WERI-Rb-1 (cell line): ENCODE data around the gene CGB7.

ENCODE experiments used
- DNase-seq: peaks from one replicate; pipeline ENCODE4 v3.0.0-alpha.2; 2020
- H3K27ac ChIP-seq: fragments of 250-450 bp; sonication (Bioruptor Pico); 2 replicates; pipeline ENCODE4 v1.5.1; 2020; ENCODE audit warnings: mild to moderate bottlenecking, moderate library complexity
- H3K27me3 ChIP-seq: fragments of 250-450 bp; sonication (Bioruptor Pico); 2 replicates; pipeline ENCODE4 v1.5.1; 2021; ENCODE audit warnings: mild to moderate bottlenecking, low read depth, moderate library complexity; ENCODE audit not compliant: insufficient read depth, severe bottlenecking
- H3K36me3 ChIP-seq: fragments of 250-450 bp; sonication (Bioruptor Pico); 2 replicates; pipeline ENCODE4 v1.5.1; 2020; ENCODE audit warnings: mild to moderate bottlenecking, moderate library complexity
- H3K4me3 ChIP-seq: 2 replicates; pipeline ENCODE4 v1.5.1; 2011; ENCODE audit warnings: low read depth, mild to moderate bottlenecking, control low read depth, low read length
- H3K9me3 ChIP-seq: fragments of 250-450 bp; sonication (Bioruptor Pico); 2 replicates; pipeline ENCODE4 v1.5.1; 2021; ENCODE audit warnings: mild to moderate bottlenecking, moderate library complexity; ENCODE audit not compliant: severe bottlenecking
- TF ChIP-seq, protein P1 (sequence below): IDR thresholded peaks from 2 replicates; pipeline ENCODE4 v1.5.1; 2011; ENCODE audit warnings: low read depth, mild to moderate bottlenecking, control low read depth, inconsistent platforms, low read length

Gene CGB7

DNA sequence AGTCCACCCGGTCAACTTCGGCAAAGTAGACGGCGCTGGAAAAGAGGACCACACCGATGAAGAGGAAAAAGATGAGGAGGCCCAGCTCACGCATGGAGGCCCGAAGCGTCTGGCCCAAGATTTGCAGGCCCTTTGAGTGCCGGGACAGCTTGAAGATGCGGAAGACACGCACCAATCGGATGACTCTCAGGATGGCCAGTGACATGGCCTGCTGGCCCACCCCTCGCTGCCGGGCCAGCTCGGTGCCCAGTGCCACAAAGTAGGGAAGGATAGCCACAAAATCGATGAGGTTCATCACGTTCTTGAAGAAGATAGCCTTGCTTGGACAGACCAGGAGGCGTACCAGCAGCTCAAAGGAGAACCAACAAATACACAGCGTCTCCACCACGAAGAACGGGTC, 12.9 kb upstream of the CGB7 start:
- no peaks in the 10 kb centered on the region for H3K9me3 ChIP-seq
- peaks cover 19% of the 10 kb centered on the region for H3K27me3 ChIP-seq
- TF ChIP-seq, protein P1, sequence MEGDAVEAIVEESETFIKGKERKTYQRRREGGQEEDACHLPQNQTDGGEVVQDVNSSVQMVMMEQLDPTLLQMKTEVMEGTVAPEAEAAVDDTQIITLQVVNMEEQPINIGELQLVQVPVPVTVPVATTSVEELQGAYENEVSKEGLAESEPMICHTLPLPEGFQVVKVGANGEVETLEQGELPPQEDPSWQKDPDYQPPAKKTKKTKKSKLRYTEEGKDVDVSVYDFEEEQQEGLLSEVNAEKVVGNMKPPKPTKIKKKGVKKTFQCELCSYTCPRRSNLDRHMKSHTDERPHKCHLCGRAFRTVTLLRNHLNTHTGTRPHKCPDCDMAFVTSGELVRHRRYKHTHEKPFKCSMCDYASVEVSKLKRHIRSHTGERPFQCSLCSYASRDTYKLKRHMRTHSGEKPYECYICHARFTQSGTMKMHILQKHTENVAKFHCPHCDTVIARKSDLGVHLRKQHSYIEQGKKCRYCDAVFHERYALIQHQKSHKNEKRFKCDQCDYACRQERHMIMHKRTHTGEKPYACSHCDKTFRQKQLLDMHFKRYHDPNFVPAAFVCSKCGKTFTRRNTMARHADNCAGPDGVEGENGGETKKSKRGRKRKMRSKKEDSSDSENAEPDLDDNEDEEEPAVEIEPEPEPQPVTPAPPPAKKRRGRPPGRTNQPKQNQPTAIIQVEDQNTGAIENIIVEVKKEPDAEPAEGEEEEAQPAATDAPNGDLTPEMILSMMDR = no peak
- DNase-seq = no peak
- no peaks in the 10 kb centered on the region for H3K36me3 ChIP-seq
- H3K27ac ChIP-seq = no peak overlapping the region
- H3K4me3 ChIP-seq = no peak overlapping the region

DNA sequence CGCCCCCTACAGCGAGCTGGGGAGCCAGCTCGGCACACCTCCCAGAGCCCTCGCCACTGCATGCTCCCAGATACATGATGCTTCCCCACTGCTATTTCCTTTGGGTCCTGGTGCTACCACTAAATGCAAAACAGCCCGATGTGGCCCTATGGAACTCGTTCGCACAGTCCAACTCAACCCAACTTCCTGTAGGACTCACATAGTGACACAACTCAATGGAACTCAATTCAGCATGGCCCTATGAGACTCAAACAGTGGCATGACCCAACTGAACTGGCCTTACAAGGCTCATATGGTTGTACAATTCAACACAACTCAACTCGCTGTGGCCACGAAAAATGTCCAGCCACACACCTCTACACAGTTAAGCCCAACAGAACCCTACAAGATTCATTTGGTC, 11.5 kb upstream of the CGB7 start:
- H3K27me3 ChIP-seq = peaks cover 19% of the 10 kb centered on the region

GRCh38 chr19:49067554-49067953, 10.0 kb upstream of the CGB7 start:
- Histone ChIP-seq H3K27ac (no peak overlapping the region), H3K9me3 (no peaks in the 10 kb centered on the region), H3K4me3 (no peak overlapping the region), H3K36me3 (no peaks in the 10 kb centered on the region), H3K27me3 (peaks cover 9% of the 10 kb centered on the region)
- TF ChIP-seq, protein P1 = no peak
- DNase-seq = no peak

More for the DNA sequence above, 11.5 kb upstream of the CGB7 start:
- Histone ChIP-seq H3K27ac (no peak overlapping the region), H3K9me3 (no peaks in the 10 kb centered on the region), H3K4me3 (no peak overlapping the region), H3K36me3 (no peaks in the 10 kb centered on the region)
- TF ChIP-seq, protein P1 = no peak
- DNase-seq = no peak

GRCh38 chr19:49065905-49066512, 8.5 kb upstream of the CGB7 start:
- no peaks in the 10 kb centered on the region for H3K27me3 ChIP-seq
- TF ChIP-seq, protein P1 = no peak
- no peak for DNase-seq
- no peak overlapping the region for H3K4me3 ChIP-seq
- H3K9me3 ChIP-seq = no peaks in the 10 kb centered on the region
- no peak overlapping the region; the same call in 1 of the 2 replicates for H3K27ac ChIP-seq
- no peaks in the 10 kb centered on the region for H3K36me3 ChIP-seq

DNA sequence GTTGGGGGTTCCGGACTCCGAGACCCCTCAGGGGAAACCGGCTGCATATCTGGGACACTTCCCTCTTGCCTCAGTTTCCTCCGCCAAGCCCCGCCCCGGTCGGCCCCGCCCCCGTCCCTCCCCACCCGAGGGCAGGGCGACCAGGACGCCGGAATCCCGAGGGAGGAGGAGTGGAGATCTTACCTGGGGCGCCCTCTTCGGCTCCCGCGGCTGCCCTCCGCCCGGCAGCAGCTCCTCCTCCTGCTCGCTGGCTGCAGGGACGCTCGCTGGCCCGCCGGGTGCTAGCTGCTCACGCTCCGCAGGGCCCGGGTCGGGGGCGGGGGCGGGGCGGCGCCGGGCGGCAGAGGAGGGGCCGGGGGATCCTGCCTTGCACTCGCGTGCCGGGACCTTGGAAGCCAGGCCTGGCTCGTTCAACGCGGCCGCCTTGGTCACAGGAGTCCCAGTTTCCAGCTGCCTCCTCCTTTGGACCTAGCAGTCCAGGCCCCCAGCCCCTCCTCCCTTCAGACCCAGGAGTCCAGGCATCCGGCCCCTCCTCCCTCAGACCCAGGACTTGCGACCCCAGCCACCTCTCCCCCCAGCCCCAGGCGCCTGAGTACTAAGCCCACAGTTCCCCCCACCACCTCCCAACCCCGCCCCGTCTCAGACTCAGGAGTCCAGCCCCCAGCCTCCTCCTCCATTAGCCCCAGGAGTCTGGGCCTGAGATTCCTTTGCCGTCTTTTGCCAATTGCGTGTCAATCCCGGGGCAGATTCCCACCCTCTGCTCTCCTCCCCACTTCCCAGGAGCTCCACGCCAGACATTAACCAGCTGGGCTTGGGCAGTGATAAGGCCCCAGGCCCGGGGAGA, 7.4 kb upstream of the CGB7 start, which contains the start of gene NTF4:
TSS of gene NTF4 (minus strand) at position 51 of the 844 bp plus-strand sequence. CDS start 2,821 bp downstream, outside the sequence.
- peak within 1 kb of the TSS; percentile 43 for H3K4me3 ChIP-seq
- H3K36me3 ChIP-seq = no peaks in the 10 kb centered on the region
- H3K27ac ChIP-seq = no peak within 1 kb of the TSS
- TF ChIP-seq, protein P1 = no peak
- no peaks in the 10 kb centered on the region for H3K27me3 ChIP-seq
- no peaks in the 10 kb centered on the region for H3K9me3 ChIP-seq
- peak; percentile 81 for DNase-seq
